Measurements from ENCODE around the gene LIG3. TPM values are rescaled to one million over a fixed set of nuclear protein-coding genes. Genes with fewer than 3 reads are reported as not detected.
A peak's percentile ranks its signal among the peaks of the same experiment; 100 is the strongest.

LIG3 gene
- total and polyA plus RNA-seq, 2 of the 13 experiments (the other 11 are each of a cell fraction or from before 2014, with no cell fraction given) = 34.4 to 36.2 TPM

GRCh38 chr17:34961093-34961911, 19.0 kb upstream of the LIG3 start, which contains the start of the genes CCT6B and ZNF830 (continued):
- TF ChIP-seq THRA (CRISPR knock-in tag; IDR thresholded peaks at IDR 0.05; ENCODE audit: borderline replicate concordance) = no peak
- no peak for TF ChIP-seq ZSCAN20 (CRISPR knock-in tag; IDR thresholded peaks at IDR 0.05; ENCODE audit: borderline replicate concordance)
- no peak for TF ChIP-seq CEBPG (CRISPR knock-in tag; IDR thresholded peaks at IDR 0.05)
- TF ChIP-seq ZNF17 (CRISPR knock-in tag; IDR thresholded peaks at IDR 0.05) = no peak
- no peak for TF ChIP-seq GPBP1L1 (CRISPR knock-in tag; IDR thresholded peaks at IDR 0.05)
- peak; percentile 63 for TF ChIP-seq ZNF407 (CRISPR knock-in tag; IDR thresholded peaks at IDR 0.05; ENCODE audit: not compliant biosample characterization)
- TF ChIP-seq ZNF256 (CRISPR knock-in tag; conservative IDR thresholded peaks at IDR 0.05) = 0 out of 2 replicates have a peak, but pooled peaks have one; percentile 52
- TF ChIP-seq MXD1 (CRISPR knock-in tag; IDR thresholded peaks at IDR 0.05) = no peak
- TF ChIP-seq ZNF816 (CRISPR knock-in tag; IDR thresholded peaks at IDR 0.05; ENCODE audit: borderline replicate concordance) = no peak
- no peak for TF ChIP-seq ATF5 (CRISPR knock-in tag; IDR thresholded peaks at IDR 0.05; ENCODE audit: low read depth)
- peak; percentile 83 for TF ChIP-seq ZNF414 (CRISPR knock-in tag; IDR thresholded peaks at IDR 0.05)
- TF ChIP-seq SMARCC2 (IDR thresholded peaks at IDR 0.05) = no peak
- 0 out of 2 replicates have a peak, but pooled peaks have one; percentile 33 for TF ChIP-seq FOXA3 (CRISPR knock-in tag; IDR thresholded peaks at IDR 0.05)

All from HepG2 (cell line).